Duodenal mucosa (tissue), 2 donors: ENCODE measurements around the gene TLE4.

ENCODE experiments used
- H3K27ac ChIP-seq: one replicate; pipeline ENCODE4 v1.7.0; 2013; ENCODE audit warnings: low read depth, low read length
- H3K27me3 ChIP-seq, 2 donors: one replicate each; pipeline ENCODE4 v1.7.0; 2013; ENCODE audit warnings: low read length in 2 of 2, control low read depth in 1 of 2; ENCODE audit not compliant: insufficient read depth in 2 of 2, control insufficient read depth in 1 of 2
- H3K36me3 ChIP-seq, 2 donors: one replicate each; pipeline ENCODE4 v1.7.0; 2013; ENCODE audit warnings: low read length in 2 of 2, control low read depth in 1 of 2; ENCODE audit not compliant: insufficient read depth in 2 of 2, control insufficient read depth in 1 of 2
- H3K4me1 ChIP-seq, 2 donors: one replicate each; pipeline ENCODE4 v1.7.0; 2013; ENCODE audit warnings: low read length in 2 of 2, control low read depth in 1 of 2; ENCODE audit not compliant: insufficient read depth in 2 of 2, control insufficient read depth in 1 of 2
- H3K4me3 ChIP-seq, 2 donors: one replicate each; pipeline ENCODE4 v1.7.0; 2013; ENCODE audit warnings: low read length in 2 of 2, low read depth in 1 of 2
- H3K9ac ChIP-seq, 2 donors: one replicate each; pipeline ENCODE4 v1.7.0; 2013; ENCODE audit warnings: low read length in 2 of 2, low read depth in 1 of 2
- H3K9me3 ChIP-seq, 2 donors: one replicate each; pipeline ENCODE4 v1.7.0; 2013; ENCODE audit warnings: low read length in 2 of 2, control low read depth in 1 of 2; ENCODE audit not compliant: control insufficient read depth in 1 of 2

Gene TLE4

DNA sequence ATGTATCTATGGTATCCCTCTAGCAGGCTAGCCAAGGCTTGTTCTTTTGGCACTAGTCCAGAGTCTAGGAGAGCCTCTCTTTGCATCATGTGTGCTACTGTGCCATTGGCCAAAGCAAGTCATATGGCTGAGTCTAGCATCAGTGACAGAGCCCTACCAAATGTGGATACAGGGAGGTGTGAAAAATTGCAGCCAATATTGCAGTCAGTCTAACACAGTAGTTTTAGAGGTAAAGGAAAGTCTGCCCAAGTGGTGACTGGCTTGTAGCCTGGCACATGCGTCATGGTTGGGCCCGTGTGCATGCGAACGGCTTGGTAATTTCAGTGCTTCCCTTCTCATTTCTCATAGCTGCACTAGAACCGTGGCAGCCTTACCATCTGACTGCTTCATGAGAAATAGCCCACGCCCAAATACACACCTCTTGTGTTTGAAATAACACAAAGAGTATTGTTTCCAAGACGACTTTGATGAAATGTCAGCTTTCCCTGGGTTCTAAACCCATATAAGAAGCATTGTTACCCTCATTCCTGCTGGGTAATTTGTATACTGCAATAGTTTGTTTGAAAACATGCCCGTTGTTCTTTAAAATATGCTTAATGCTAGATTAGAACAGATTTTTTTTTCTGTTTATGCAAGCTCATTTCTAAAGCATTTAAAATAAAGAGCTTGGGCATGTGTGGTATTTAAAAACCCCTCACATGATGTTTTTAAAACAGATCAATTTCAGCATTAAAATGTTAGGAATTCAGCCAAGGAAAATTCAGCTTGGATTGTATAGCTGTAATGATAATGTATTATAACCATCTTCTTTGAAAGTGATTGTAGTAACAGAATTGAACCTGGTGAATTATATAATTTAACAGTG is 113.2 kb downstream of the TLE4 start:
- Histone ChIP-seq H3K9ac (no peak overlapping the region), H3K27ac (no peak overlapping the region), H3K9me3 (no peaks in the 10 kb centered on the region), H3K36me3 (no peaks in the 10 kb centered on the region), H3K27me3 (no peaks in the 10 kb centered on the region), H3K4me1 (no peaks in the 10 kb centered on the region), H3K4me3 (no peak overlapping the region)

DNA sequence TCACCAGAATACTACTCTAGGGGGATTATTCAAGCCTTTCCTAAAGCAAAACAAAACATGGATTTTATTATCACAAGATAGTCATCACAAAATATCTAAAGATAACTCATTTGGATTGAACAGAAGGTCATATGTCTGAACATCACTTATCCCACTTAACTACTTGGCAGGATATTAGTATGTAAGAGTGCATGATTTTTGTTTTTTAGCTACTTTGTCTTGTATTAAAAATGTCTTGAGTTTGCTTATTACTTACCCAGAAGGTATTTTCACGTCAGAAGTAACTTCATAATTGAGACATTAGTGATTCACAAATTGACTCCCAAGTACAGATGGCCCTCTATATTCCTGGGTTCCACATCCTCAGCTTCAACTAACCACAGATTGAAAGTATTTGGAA is 113.8 kb downstream of the TLE4 start:
- H3K27ac ChIP-seq: no peak overlapping the region
- no peaks in the 10 kb centered on the region for H3K36me3 ChIP-seq
- H3K27me3 ChIP-seq: no peaks in the 10 kb centered on the region
- no peaks in the 10 kb centered on the region for H3K4me1 ChIP-seq
- no peak overlapping the region for H3K9ac ChIP-seq
- no peak overlapping the region for H3K4me3 ChIP-seq
- H3K9me3 ChIP-seq: no peaks in the 10 kb centered on the region

DNA sequence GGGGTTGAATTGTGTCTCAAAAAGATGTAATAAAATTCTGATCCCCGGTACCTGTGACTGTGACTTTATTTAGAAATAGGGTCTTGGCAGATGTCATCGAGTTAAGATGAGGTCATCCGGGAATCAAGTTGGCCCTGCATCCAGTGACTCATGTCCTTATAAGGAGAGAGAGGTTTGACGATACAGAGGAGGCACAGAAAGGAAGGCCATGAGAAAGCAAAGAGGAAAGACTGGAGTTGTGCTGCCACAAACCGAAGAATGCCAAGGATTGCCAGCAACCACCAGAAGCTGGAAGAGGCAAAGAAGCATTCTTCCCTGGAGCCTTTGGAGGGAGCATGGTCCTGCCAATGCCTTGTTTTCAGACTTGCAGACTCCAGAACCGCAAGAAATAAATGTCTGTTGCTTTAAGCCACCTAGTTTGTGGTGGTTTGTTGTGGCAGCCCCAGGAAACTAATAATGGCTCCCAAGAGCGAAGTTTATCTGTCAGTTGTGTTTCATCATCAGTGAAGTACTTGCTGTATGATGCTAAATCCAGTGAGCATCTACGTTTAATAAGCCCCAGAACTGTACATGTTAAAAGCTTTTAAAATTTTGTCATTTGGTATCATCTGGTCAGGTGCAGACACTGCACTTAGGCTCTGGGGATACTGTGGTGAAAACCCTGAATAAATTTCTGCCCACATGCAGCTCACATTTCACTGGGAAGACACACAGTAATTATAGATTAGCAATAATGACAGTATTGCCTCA is 114.8 kb downstream of the TLE4 start:
- no peaks in the 10 kb centered on the region for H3K9me3 ChIP-seq
- H3K4me1 ChIP-seq: no peaks in the 10 kb centered on the region
- H3K27ac ChIP-seq: no peak overlapping the region
- no peaks in the 10 kb centered on the region for H3K36me3 ChIP-seq
- H3K4me3 ChIP-seq: no peak overlapping the region
- no peaks in the 10 kb centered on the region for H3K27me3 ChIP-seq
- H3K9ac ChIP-seq: no peak overlapping the region

DNA sequence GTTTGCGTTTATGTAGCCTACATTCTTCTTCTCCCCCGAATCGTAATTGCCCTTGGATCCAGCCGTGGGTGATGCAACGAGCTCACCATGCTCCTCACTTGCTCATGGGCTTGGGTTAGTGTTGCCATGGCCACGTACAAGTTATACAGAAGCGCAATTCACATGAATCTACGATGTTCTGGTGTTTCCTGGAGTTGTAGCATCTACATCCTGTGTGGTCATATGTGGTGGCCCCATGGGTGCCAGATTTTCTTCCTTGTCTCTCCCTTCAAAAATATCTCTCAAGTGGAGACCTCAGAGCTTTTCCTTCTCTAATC is 115.3 kb downstream of the TLE4 start:
- Histone ChIP-seq H3K9ac (no peak overlapping the region), H3K27me3 (no peaks in the 10 kb centered on the region), H3K9me3 (no peaks in the 10 kb centered on the region), H3K4me3 (no peak overlapping the region), H3K4me1 (no peaks in the 10 kb centered on the region), H3K36me3 (no peaks in the 10 kb centered on the region), H3K27ac (no peak overlapping the region)

DNA sequence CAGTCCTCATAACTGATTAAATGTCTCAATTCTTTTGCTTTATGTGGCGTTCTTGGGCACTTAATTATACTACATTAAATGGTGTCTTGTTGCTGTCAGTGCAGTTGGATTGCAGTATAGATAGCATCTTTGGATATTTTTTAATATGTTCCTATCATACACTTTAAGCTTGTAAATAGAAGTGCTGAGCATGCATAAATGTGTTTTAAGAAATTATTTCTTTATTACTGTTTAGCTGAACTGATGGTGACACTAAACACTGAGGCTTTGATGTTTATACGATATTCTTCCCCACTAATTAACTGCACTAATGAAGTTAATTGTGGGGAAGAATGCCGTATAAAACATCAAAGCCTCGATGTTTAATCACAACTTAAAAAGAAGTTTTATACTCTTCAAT is 116.6 kb downstream of the TLE4 start:
- Histone ChIP-seq H3K9me3 (no peaks in the 10 kb centered on the region), H3K27me3 (no peaks in the 10 kb centered on the region), H3K9ac (no peak overlapping the region), H3K36me3 (no peaks in the 10 kb centered on the region), H3K4me1 (no peaks in the 10 kb centered on the region), H3K4me3 (no peak overlapping the region), H3K27ac (no peak overlapping the region)

- Histone ChIP-seq H3K4me1 (no peaks in the 10 kb centered on the region), H3K9me3 (no peaks in the 10 kb centered on the region), H3K27me3 (no peaks in the 10 kb centered on the region), H3K27ac (no peak overlapping the region), H3K9ac (no peak overlapping the region), H3K36me3 (no peaks in the 10 kb centered on the region), H3K4me3 (no peak overlapping the region)
Measured at GRCh38 chr9:79689576-79689975, 117.8 kb downstream of the TLE4 start.

DNA sequence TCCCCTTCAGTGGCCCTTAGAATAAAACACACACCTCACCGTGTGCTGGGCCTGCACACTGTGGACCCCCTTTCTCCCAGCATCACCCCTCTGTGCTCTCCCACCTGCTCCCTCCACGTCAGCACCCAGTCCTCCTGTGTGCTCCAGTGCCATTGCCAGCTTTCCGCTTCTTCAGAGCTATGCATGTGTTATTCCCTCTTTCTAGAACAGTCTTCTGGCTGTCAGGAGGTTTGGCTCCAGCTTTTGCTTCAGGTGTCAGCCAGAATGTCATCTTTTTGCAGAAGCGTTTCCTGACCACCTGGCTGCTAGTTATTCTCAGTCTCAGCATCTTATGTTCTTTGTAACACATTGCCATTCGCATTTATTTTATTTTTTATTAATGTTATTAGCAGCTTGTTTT is 119.7 kb downstream of the TLE4 start:
- Histone ChIP-seq H3K27ac (no peak overlapping the region), H3K27me3 (no peaks in the 10 kb centered on the region), H3K4me3 (no peak overlapping the region), H3K9ac (no peak overlapping the region), H3K4me1 (no peaks in the 10 kb centered on the region), H3K36me3 (no peaks in the 10 kb centered on the region), H3K9me3 (no peaks in the 10 kb centered on the region)

- no peak overlapping the region for H3K27ac ChIP-seq
- no peaks in the 10 kb centered on the region for H3K27me3 ChIP-seq
- H3K4me3 ChIP-seq: no peak overlapping the region
- H3K4me1 ChIP-seq: peaks cover 0 to 3% of the 10 kb centered on the region in 2 donors
- H3K36me3 ChIP-seq: no peaks in the 10 kb centered on the region
- no peaks in the 10 kb centered on the region for H3K9me3 ChIP-seq
- no peak overlapping the region for H3K9ac ChIP-seq
Measured at GRCh38 chr9:79692857-79693571, 121.2 kb downstream of the TLE4 start.

GRCh38 chr9:79693750-79694149 is 122.0 kb downstream of the TLE4 start:
- Histone ChIP-seq H3K27ac (no peak overlapping the region), H3K9me3 (no peaks in the 10 kb centered on the region), H3K4me1 (peaks cover 0 to 3% of the 10 kb centered on the region in 2 donors), H3K9ac (no peak overlapping the region), H3K36me3 (no peaks in the 10 kb centered on the region), H3K4me3 (no peak overlapping the region), H3K27me3 (no peaks in the 10 kb centered on the region)

DNA sequence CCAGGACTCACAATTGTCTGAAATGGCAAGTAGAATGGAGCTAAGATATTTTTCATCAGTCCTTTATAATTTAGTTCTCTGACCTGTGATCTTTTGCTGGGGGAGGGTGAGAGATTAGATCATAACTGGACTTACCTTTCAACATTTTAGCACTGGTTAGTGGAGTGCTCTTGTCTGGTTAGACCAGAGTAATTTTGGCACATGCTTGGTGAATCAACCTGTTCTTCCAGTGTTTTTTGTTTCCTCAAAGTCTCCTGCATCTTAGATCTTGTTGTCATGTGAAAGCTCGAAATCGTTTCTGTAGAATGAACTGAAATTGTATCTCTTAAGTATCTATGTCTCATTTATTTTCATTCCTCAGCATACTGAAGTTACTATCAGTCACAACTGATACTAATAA is 122.4 kb downstream of the TLE4 start:
- Histone ChIP-seq H3K9me3 (no peaks in the 10 kb centered on the region), H3K36me3 (no peaks in the 10 kb centered on the region), H3K27ac (no peak overlapping the region), H3K9ac (no peak overlapping the region), H3K4me1 (peaks cover 0 to 3% of the 10 kb centered on the region in 2 donors), H3K27me3 (no peaks in the 10 kb centered on the region), H3K4me3 (no peak overlapping the region)
